ENCODE data around the gene CAMK4. TPM values are rescaled to one million over a fixed set of nuclear protein-coding genes. Genes with fewer than 3 reads are reported as not detected.

Gene CAMK4
- total and polyA plus RNA-seq, 10 donors = 0.90 to 22.3 (median 12.6) TPM

GRCh38 chr5:111502956-111503355 is 278.8 kb downstream of the CAMK4 start:
- Histone ChIP-seq H3K4me1 (peaks cover 0 to 11% (median 0%) of the 10 kb centered on the region in 6 donors), H3K36me3 (peaks cover 0 to 56% (median 11%) of the 10 kb centered on the region in 6 donors), H3K9me3 (no peaks in the 10 kb centered on the region), H3K4me3 (no peak overlapping the region), H3K27me3 (replicated peaks in 1 of 7) (no peaks in the 10 kb centered on the region), H3K27ac (no peak overlapping the region)
- TF ChIP-seq POLR2AphosphoS5 (IDR thresholded peaks at IDR 0.05) = no peak
- intact Hi-C loops (cut with DNase I; ENCODE audit: low total_unique reads) = no loop called here
- DNase-seq = no peak

DNA sequence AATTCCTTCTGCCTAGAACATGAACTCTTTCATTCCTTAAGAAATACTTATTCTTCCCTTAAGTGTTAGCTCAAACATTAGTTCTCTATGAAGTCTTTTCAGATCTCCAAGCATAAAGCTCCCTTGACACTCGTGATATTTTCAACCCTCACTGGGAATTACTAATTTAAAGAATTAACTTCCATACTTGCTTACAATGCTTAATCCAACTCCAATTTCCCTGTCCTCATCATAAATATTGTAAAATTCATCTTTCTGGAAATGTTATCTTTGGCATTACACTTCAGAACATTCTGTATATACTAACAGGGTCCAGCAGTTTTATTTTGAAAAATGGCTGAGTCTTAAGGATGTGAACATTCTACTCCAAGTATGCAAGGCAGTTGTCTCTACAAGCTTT is 280.9 kb downstream of the CAMK4 start:
- peaks cover 0 to 14% (median 12%) of the 10 kb centered on the region in 6 donors for H3K4me1 ChIP-seq
- H3K36me3 ChIP-seq = peaks cover 0 to 40% (median 4%) of the 10 kb centered on the region in 6 donors
- intact Hi-C loops (cut with DNase I; ENCODE audit: low total_unique reads) = no loop called here
- DNase-seq = no peak
- H3K27me3 ChIP-seq (replicated peaks in 1 of 7) = no peaks in the 10 kb centered on the region
- TF ChIP-seq POLR2A (IDR thresholded peaks at IDR 0.05) = no peak
- H3K9me3 ChIP-seq = no peaks in the 10 kb centered on the region
- H3K27ac ChIP-seq = no peak overlapping the region
- WGBS, 5 donors = 87 to 98% (median 92%) methylated on average over 1 of the region's 1 CpG
- no peak overlapping the region for H3K4me3 ChIP-seq

- intact Hi-C loops (cut with DNase I; ENCODE audit: low total_unique reads) = no loop called here
- 81 to 92% (median 87%) methylated on average over 4 of the region's 4 CpGs for WGBS, 5 donors
- peaks cover 12 to 31% (median 29%) of the 10 kb centered on the region in 6 donors for H3K4me1 ChIP-seq
- H3K4me3 ChIP-seq = no peak overlapping the region
- no peak for DNase-seq
- H3K27ac ChIP-seq = no peak overlapping the region
- H3K27me3 ChIP-seq (replicated peaks in 1 of 7) = no peaks in the 10 kb centered on the region
- TF ChIP-seq, protein P1, sequence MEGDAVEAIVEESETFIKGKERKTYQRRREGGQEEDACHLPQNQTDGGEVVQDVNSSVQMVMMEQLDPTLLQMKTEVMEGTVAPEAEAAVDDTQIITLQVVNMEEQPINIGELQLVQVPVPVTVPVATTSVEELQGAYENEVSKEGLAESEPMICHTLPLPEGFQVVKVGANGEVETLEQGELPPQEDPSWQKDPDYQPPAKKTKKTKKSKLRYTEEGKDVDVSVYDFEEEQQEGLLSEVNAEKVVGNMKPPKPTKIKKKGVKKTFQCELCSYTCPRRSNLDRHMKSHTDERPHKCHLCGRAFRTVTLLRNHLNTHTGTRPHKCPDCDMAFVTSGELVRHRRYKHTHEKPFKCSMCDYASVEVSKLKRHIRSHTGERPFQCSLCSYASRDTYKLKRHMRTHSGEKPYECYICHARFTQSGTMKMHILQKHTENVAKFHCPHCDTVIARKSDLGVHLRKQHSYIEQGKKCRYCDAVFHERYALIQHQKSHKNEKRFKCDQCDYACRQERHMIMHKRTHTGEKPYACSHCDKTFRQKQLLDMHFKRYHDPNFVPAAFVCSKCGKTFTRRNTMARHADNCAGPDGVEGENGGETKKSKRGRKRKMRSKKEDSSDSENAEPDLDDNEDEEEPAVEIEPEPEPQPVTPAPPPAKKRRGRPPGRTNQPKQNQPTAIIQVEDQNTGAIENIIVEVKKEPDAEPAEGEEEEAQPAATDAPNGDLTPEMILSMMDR (IDR thresholded peaks at IDR 0.05 in 8 of 11, conservative IDR thresholded peaks at IDR 0.05 in 3 of 11) = no peak
- TF ChIP-seq POLR2AphosphoS5 (IDR thresholded peaks at IDR 0.05) (no peak), POLR2A (IDR thresholded peaks at IDR 0.05) (no peak)
- peaks cover 0 to 21% (median 0%) of the 10 kb centered on the region in 6 donors for H3K36me3 ChIP-seq
- H3K9me3 ChIP-seq = no peaks in the 10 kb centered on the region
Measured at GRCh38 chr5:111507276-111507675, 283.1 kb downstream of the CAMK4 start.

- intact Hi-C loops (cut with DNase I; ENCODE audit: low total_unique reads) = no loop called here
- Histone ChIP-seq H3K4me3 (no peak overlapping the region), H3K27ac (no peak overlapping the region), H3K9me3 (no peaks in the 10 kb centered on the region), H3K4me1 (peaks cover 12 to 42% (median 34%) of the 10 kb centered on the region in 6 donors), H3K27me3 (replicated peaks in 1 of 7) (no peaks in the 10 kb centered on the region), H3K36me3 (peaks cover 0 to 16% (median 0%) of the 10 kb centered on the region in 6 donors)
- TF ChIP-seq POLR2A (IDR thresholded peaks at IDR 0.05) (no peak), POLR2AphosphoS5 (IDR thresholded peaks at IDR 0.05) (no peak)
- TF ChIP-seq, protein P1 (IDR thresholded peaks at IDR 0.05 in 8 of 11, conservative IDR thresholded peaks at IDR 0.05 in 3 of 11) = no peak
- 69 to 86% (median 71%) methylated on average over 1 of the region's 1 CpG for WGBS, 5 donors
- no peak for DNase-seq
Measured at GRCh38 chr5:111509119-111509518, 284.9 kb downstream of the CAMK4 start.

DNA sequence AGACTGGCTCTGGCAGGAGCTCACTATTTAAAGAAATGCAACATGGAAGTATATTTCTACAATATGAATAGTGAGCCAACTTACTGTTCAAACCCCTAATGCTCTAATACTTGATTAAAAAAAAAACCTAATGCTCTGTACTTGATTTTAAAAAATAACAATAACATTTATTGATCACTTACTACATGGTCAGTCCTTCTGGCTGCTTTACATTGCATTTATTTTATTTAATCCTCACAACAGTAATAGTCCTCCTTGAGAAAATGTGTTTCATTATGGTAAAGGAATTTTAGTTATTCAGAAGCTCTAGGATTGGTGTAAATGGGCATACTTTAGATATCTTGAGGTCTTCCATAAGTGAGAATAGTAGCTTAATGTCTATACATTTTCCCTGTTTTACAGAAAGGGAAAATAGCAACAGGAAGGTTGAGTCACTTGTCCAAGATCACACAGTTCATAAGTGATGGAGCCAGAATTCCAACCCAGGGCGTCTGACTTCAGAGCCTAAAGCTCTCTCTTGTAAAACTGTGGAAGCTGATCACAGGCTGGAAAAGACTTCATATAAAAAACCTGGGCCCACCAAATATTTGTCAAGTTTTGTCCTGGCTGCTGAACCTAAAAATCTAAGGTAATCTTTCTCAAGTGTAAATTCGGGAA is 287.1 kb downstream of the CAMK4 start:
- Histone ChIP-seq H3K4me3 (peak overlapping the region; percentile 64 to 91 (median 78)), H3K9me3 (no peaks in the 10 kb centered on the region), H3K4me1 (peaks cover 12 to 42% (median 34%) of the 10 kb centered on the region in 6 donors), H3K27me3 (replicated peaks in 1 of 7) (no peaks in the 10 kb centered on the region), H3K27ac (peak overlapping the region; percentile 80 to 93 (median 90)), H3K36me3 (no peaks in the 10 kb centered on the region)
- 13 to 27% (median 15%) methylated on average over 2 of the region's 2 CpGs for WGBS, 5 donors
- TF ChIP-seq, protein P1 (IDR thresholded peaks at IDR 0.05 in 8 of 11, conservative IDR thresholded peaks at IDR 0.05 in 3 of 11) = no peak
- TF ChIP-seq POLR2A (IDR thresholded peaks at IDR 0.05) (no peak), POLR2AphosphoS5 (IDR thresholded peaks at IDR 0.05) (no peak)
- intact Hi-C loops (cut with DNase I; ENCODE audit: low total_unique reads) = no loop called here
- DNase-seq = no peak
